GM10248 (cell line): ENCODE measurements around the gene PVALEF.

Experiments used
- CTCF ChIA-PET: fragments of 300-600 bp; sonication (Branson Sonifier 250); formaldehyde crosslinking; extraction: SDS; loops from one replicate; lab custom pipeline; 2021; ENCODE audit warnings: antibody characterized with exemption; lab: Yijun Ruan, JAX
- POLR2A ChIA-PET: fragments of 350-650 bp; sonication (Branson Sonifier 250); formaldehyde crosslinking; extraction: SDS; loops from one replicate; lab custom pipeline; 2020; ENCODE audit warnings: antibody characterized with exemption; lab: Yijun Ruan, JAX
- DNase-seq: peaks from one replicate; pipeline ENCODE4 v3.0.0; 2012; ENCODE audit errors: extremely low spot score
- CTCF ChIP-seq: IDR thresholded peaks from 2 replicates; pipeline ENCODE4 v1.5.1; 2012; ENCODE audit warnings: mild to moderate bottlenecking, low read depth; ENCODE audit errors: extremely low read depth, missing control alignments, control extremely low read depth

The PVALEF gene

GRCh38 chr17:81202318-81202717 lies 37.0 kb downstream of the PVALEF start:
- TF ChIP-seq CTCF = no peak
- POLR2A ChIA-PET = no interaction called here
- DNase-seq = no peak
- CTCF ChIA-PET = no interaction called here

GRCh38 chr17:81203136-81203535 lies 37.8 kb downstream of the PVALEF start:
- no peak for TF ChIP-seq CTCF
- no peak for DNase-seq
- POLR2A ChIA-PET = no interaction called here
- CTCF ChIA-PET = no interaction called here

- no peak for DNase-seq
- TF ChIP-seq CTCF = no peak
- CTCF ChIA-PET = interaction anchor here (1.0 kb wide), 1 partner anchor 62 kb away, joined by 3 read pairs; no protein-coding TSS in a partner anchor
- POLR2A ChIA-PET = no interaction called here
These were observed 39.3 kb downstream of the PVALEF start for GRCh38 chr17:81204578-81204977.

GRCh38 chr17:81206166-81206565 lies 40.9 kb downstream of the PVALEF start:
- POLR2A ChIA-PET = no interaction called here
- CTCF ChIA-PET = no interaction called here
- no peak for TF ChIP-seq CTCF
- no peak for DNase-seq

- CTCF ChIA-PET = no interaction called here
- POLR2A ChIA-PET = no interaction called here
- TF ChIP-seq CTCF = no peak
- DNase-seq = no peak
These were observed 41.4 kb downstream of the PVALEF start for GRCh38 chr17:81206657-81207056.

GRCh38 chr17:81207610-81208581 lies 42.6 kb downstream of the PVALEF start:
- no peak for TF ChIP-seq CTCF
- DNase-seq = no peak
- CTCF ChIA-PET = no interaction called here
- POLR2A ChIA-PET = no interaction called here
